Hepatocyte (in vitro differentiated cells): ENCODE measurements around the gene TRAF1. TPM values are rescaled to one million over a fixed set of nuclear protein-coding genes. Genes with fewer than 3 reads are reported as not detected.

Source experiments
- DNase-seq: peaks from one replicate; pipeline ENCODE4 v3.0.0-alpha.2; 2016; ENCODE audit warnings: low spot score
- H2AFZ ChIP-seq: fragments of 200-600 bp; sonication (generic); 2 replicates; pipeline ENCODE4 v1.6.0; 2016; ENCODE audit warnings: antibody characterized with exemption, mild to moderate bottlenecking
- H3K27ac ChIP-seq: fragments of 200-600 bp; sonication (generic); 2 replicates; pipeline ENCODE4 v1.5.1; 2016; ENCODE audit warnings: mild to moderate bottlenecking
- H3K27me3 ChIP-seq: fragments of 200-600 bp; sonication (generic); 2 replicates; pipeline ENCODE4 v1.6.1; 2016
- H3K36me3 ChIP-seq: fragments of 200-600 bp; sonication (generic); replicated peaks from 2 replicates; pipeline ENCODE4 v1.5.1; 2016; ENCODE audit warnings: low read depth; ENCODE audit not compliant: insufficient read depth
- H3K4me1 ChIP-seq: fragments of 200-600 bp; sonication (generic); 2 replicates; pipeline ENCODE4 v1.5.1; 2016; ENCODE audit warnings: mild to moderate bottlenecking, moderate library complexity; ENCODE audit not compliant: insufficient read depth
- H3K4me2 ChIP-seq: fragments of 200-600 bp; sonication (generic); 2 replicates; pipeline ENCODE4 v1.6.0; 2016
- H3K4me3 ChIP-seq: fragments of 200-600 bp; sonication (generic); 2 replicates; pipeline ENCODE4 v1.5.1; 2016; ENCODE audit warnings: mild to moderate bottlenecking
- H3K79me2 ChIP-seq: fragments of 200-600 bp; sonication (generic); 2 replicates; pipeline ENCODE4 v1.6.0; 2017; ENCODE audit warnings: mild to moderate bottlenecking
- H3K9me2 ChIP-seq: fragments of 200-600 bp; sonication (generic); replicated peaks from 2 replicates; pipeline ENCODE4 v1.6.0; 2017; ENCODE audit warnings: mild to moderate bottlenecking; ENCODE audit not compliant: insufficient read depth
- H3K9me3 ChIP-seq: fragments of 200-600 bp; sonication (generic); 2 replicates; pipeline ENCODE4 v1.5.1; 2016; ENCODE audit warnings: low read depth, mild to moderate bottlenecking
- H4K20me1 ChIP-seq: fragments of 200-600 bp; sonication (generic); 2 replicates; pipeline ENCODE4 v1.6.0; 2016; ENCODE audit warnings: mild to moderate bottlenecking; ENCODE audit not compliant: insufficient read depth, poor library complexity, severe bottlenecking
- EZH2 ChIP-seq: fragments of 200-600 bp; sonication (generic); IDR thresholded peaks from 2 replicates; pipeline ENCODE4 v1.6.1; 2016; ENCODE audit warnings: antibody characterized with exemption, mild to moderate bottlenecking, borderline replicate concordance
- EZH2phosphoT487 ChIP-seq: fragments of 200-600 bp; sonication (generic); IDR thresholded peaks from one replicate; pipeline ENCODE4 v1.6.1; 2018; ENCODE audit warnings: antibody characterized with exemption, mild to moderate bottlenecking, low read depth, moderate library complexity; ENCODE audit not compliant: unreplicated experiment, severe bottlenecking
- WGBS: methylation state at CpG from one replicate; pipeline ENCODE4 v1.1.6; 2016; ENCODE audit warnings: low lambda C conversion rate; ENCODE audit errors: missing lambda C conversion rate; 5-methylcytosine and 5-hydroxymethylcytosine counted together
- polyA plus RNA-seq: library from polyadenylated mRNA; unstranded; fragments of >200 nt; fragmentation: Nextera tagmentation; extraction: Ambion mirVana; gene quantifications from 2 replicates; pipeline ENCODE4 v1.2.1, GENCODE V29; 2016
- total RNA-seq: library from RNA; depleted of rRNA; stranded (reverse); fragments of >200 nt; gene quantifications from 2 replicates; pipeline ENCODE4 v1.2.3, GENCODE V29; 2014
- TF ChIP-seq, protein P1 (sequence below): fragments of 200-600 bp; sonication (generic); IDR thresholded peaks from 2 replicates; pipeline ENCODE4 v1.5.1; 2016; ENCODE audit warnings: antibody characterized with exemption, mild to moderate bottlenecking; ENCODE audit not compliant: poor library complexity

TRAF1 gene
- total and polyA plus RNA-seq, 2 experiments from 2014 or later = 2.2 to 4.0 TPM

DNA sequence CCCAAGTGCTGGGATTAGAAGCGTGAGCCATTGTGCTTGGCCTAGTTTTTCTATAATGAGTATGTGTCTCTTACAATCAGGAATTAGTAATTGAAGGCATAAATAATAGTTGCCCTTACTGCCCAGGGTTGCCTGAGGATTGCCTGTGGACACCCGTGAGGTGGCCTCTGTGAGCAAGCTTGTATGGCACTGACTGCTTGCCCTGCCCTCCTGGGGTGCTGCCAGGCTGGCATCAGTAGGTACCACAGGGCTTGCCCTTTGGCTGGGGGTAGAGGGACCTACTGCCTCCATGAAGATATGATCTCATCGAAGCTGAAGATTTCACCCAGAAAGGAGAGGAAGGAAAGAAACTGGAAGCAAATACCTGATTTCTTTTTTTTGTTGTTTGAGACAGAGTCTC is 25.8 kb downstream of the TRAF1 start:
- Histone ChIP-seq H2AFZ (no peak overlapping the region), H3K4me3 (no peak overlapping the region), H3K4me2 (no peak overlapping the region), H3K27me3 (no peaks in the 10 kb centered on the region), H3K79me2 (no peaks in the 10 kb centered on the region), H3K36me3 (no peaks in the 10 kb centered on the region), H3K4me1 (no peaks in the 10 kb centered on the region), H3K27ac (no peak overlapping the region), H3K9me3 (no peaks in the 10 kb centered on the region), H4K20me1 (no peaks in the 10 kb centered on the region), H3K9me2 (no peaks in the 10 kb centered on the region)
- WGBS = 93% methylated on average over 3 of the region's 3 CpGs
- no peak for DNase-seq
- TF ChIP-seq EZH2phosphoT487 (no peak), EZH2 (no peak)
- TF ChIP-seq, protein P1, sequence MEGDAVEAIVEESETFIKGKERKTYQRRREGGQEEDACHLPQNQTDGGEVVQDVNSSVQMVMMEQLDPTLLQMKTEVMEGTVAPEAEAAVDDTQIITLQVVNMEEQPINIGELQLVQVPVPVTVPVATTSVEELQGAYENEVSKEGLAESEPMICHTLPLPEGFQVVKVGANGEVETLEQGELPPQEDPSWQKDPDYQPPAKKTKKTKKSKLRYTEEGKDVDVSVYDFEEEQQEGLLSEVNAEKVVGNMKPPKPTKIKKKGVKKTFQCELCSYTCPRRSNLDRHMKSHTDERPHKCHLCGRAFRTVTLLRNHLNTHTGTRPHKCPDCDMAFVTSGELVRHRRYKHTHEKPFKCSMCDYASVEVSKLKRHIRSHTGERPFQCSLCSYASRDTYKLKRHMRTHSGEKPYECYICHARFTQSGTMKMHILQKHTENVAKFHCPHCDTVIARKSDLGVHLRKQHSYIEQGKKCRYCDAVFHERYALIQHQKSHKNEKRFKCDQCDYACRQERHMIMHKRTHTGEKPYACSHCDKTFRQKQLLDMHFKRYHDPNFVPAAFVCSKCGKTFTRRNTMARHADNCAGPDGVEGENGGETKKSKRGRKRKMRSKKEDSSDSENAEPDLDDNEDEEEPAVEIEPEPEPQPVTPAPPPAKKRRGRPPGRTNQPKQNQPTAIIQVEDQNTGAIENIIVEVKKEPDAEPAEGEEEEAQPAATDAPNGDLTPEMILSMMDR = no peak

DNA sequence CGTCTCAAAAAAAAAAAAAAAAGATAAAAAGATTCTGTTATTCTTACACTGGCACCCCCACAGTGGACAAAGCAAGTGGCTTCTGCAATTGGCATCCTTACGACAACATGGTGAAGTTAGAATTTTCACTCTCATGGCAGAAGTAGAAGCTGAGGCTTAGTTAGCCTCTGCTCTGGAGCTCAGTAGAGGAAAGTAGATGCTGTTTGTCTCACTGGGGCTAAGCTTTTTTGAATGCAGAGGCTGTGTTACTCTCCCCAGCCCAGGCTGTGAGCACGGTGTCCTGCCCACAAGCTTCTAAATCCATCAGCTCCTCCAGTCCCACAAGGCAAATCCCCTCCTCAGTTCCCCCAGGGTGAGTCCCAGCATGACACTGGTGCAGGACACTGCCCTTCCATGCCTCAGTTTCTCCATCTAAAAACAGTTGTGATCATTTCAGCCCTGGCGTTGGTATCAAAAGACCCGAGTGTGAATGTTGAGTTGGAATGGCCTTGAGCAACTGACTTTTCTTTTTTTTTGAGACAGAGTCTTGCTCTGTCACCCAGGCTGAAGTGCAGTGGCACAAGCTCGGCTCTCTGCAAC is 27.0 kb downstream of the TRAF1 start:
- no peak overlapping the region for H2AFZ ChIP-seq
- no peak overlapping the region for H3K4me3 ChIP-seq
- DNase-seq = no peak
- H3K9me2 ChIP-seq = no peaks in the 10 kb centered on the region
- H3K4me1 ChIP-seq = peaks cover 4% of the 10 kb centered on the region
- no peak overlapping the region for H3K4me2 ChIP-seq
- 89% methylated on average over 6 of the region's 6 CpGs for WGBS
- no peaks in the 10 kb centered on the region for H3K36me3 ChIP-seq
- H4K20me1 ChIP-seq = no peaks in the 10 kb centered on the region
- TF ChIP-seq, protein P1 = no peak
- TF ChIP-seq EZH2phosphoT487 = no peak
- TF ChIP-seq EZH2 = no peak
- H3K79me2 ChIP-seq = no peaks in the 10 kb centered on the region
- H3K9me3 ChIP-seq = no peaks in the 10 kb centered on the region
- H3K27me3 ChIP-seq = peaks cover 6% of the 10 kb centered on the region
- H3K27ac ChIP-seq = no peak overlapping the region

DNA sequence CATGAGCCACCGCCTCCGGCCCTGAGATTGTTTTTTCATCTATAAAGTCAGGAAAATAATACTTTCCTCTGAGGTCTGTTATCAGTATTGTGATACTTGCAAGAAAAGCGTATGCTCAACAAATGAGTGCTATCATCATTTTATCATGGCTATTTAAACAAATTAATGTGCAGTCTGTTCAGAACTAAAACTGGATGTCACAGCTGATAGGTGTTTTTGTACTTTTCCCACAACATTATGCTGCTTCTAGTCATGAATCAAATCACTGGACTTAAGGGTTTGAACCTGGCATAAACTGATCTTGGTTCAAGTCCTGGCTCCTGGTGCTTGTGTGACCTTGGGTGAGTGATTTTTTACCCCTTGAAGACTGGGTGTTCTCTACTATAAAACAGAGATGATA is 28.2 kb downstream of the TRAF1 start:
- DNase-seq = no peak
- no peak overlapping the region for H3K27ac ChIP-seq
- no peak overlapping the region for H3K4me2 ChIP-seq
- no peaks in the 10 kb centered on the region for H3K9me2 ChIP-seq
- no peaks in the 10 kb centered on the region for H3K36me3 ChIP-seq
- no peaks in the 10 kb centered on the region for H4K20me1 ChIP-seq
- no peaks in the 10 kb centered on the region for H3K9me3 ChIP-seq
- H3K4me1 ChIP-seq = peaks cover 4% of the 10 kb centered on the region
- H2AFZ ChIP-seq = no peak overlapping the region
- no peaks in the 10 kb centered on the region for H3K79me2 ChIP-seq
- TF ChIP-seq, protein P1 = no peak
- TF ChIP-seq EZH2 (no peak), EZH2phosphoT487 (no peak)
- WGBS = 85% methylated on average over 3 of the region's 3 CpGs
- H3K4me3 ChIP-seq = no peak overlapping the region
- peaks cover 6% of the 10 kb centered on the region for H3K27me3 ChIP-seq
